Esophagus muscularis mucosa (tissue), 3 donors: ENCODE measurements around the gene FKBP9.
"Not testable (repeated sequence)": the region's sequence is repeated elsewhere in the genome, so short reads cannot be mapped to it uniquely, and the experiment has no call there.

Source experiments
- CTCF ChIP-seq, 3 experiments: fragments of 200-600 bp in 2 of 3; fragments of 450-650 bp in 1 of 3; sonication (generic) in 2 of 3; IDR thresholded peaks; one replicate each; pipeline ENCODE4 v1.5.1; 2017 to 2019; ENCODE audit warnings: antibody characterized with exemption in 3 of 3, mild to moderate bottlenecking in 2 of 3, moderate library complexity in 1 of 3
- POLR2A ChIP-seq: fragments of 450-650 bp; IDR thresholded peaks from one replicate; pipeline ENCODE4 v1.6.1; 2017; ENCODE audit warnings: antibody characterized with exemption, moderate library complexity, mild to moderate bottlenecking, low read depth
- POLR2AphosphoS5 ChIP-seq, 2 donors: sonication (generic); formaldehyde crosslinking; IDR thresholded peaks; one replicate each; pipeline ENCODE4 v1.6.1; 2017; ENCODE audit warnings: antibody characterized with exemption in 2 of 2

- not testable (repeated sequence) for TF ChIP-seq POLR2A; CTCF (IDR thresholded peaks at IDR 0.05); POLR2AphosphoS5 (IDR thresholded peaks at IDR 0.05)
Measured at GRCh38 chr7:33005690-33006089, 48.5 kb downstream of the FKBP9 start.
